Peyer's patch (tissue), 4 donors: Measurements from ENCODE around the gene MKNK1. TPM values are rescaled to one million over a fixed set of nuclear protein-coding genes. Genes with fewer than 3 reads are reported as not detected.

Source experiments
- DNase-seq, 3 donors: peaks; one replicate each; pipeline ENCODE4 v3.0.0-alpha.2; 2017 to 2019
- H3K27ac ChIP-seq, 4 donors: fragments of 200-600 bp; sonication (generic); one replicate each; pipeline ENCODE4 v1.5.1; 2016 to 2019
- H3K27me3 ChIP-seq, 2 donors: fragments of 200-600 bp; sonication (generic); one replicate each; pipeline ENCODE4 v1.5.1; 2019
- H3K36me3 ChIP-seq, 3 donors: fragments of 200-600 bp; sonication (generic); one replicate each; pipeline ENCODE4 v1.5.1; 2016 to 2019
- H3K4me1 ChIP-seq, 4 donors: fragments of 200-600 bp; sonication (generic); one replicate each; pipeline ENCODE4 v1.5.1; 2016 to 2019
- H3K4me3 ChIP-seq, 4 donors: fragments of 200-600 bp; sonication (generic); 1 replicate in 3 of 4; 2 replicates in 1 of 4; pipeline ENCODE4 v1.5.1; 2016 to 2019; ENCODE audit warnings: mild to moderate bottlenecking in 1 of 4
- H3K9me3 ChIP-seq, 4 donors: fragments of 200-600 bp; sonication (generic); one replicate each; pipeline ENCODE4 v1.5.1; 2016 to 2019; ENCODE audit warnings: mild to moderate bottlenecking in 1 of 4
- CTCF ChIP-seq, 6 experiments: fragments of 450-650 bp in 4 of 6; fragments of 200-600 bp in 2 of 6; sonication (generic) in 1 of 6; IDR thresholded peaks; one replicate each; pipeline ENCODE4 v1.5.1; 2017 to 2019; ENCODE audit warnings: antibody characterized with exemption in 6 of 6, mild to moderate bottlenecking in 3 of 6, moderate library complexity in 1 of 6
- POLR2A ChIP-seq, 2 donors: fragments of 450-650 bp; IDR thresholded peaks; one replicate each; pipeline ENCODE4 v1.5.1; 2017; ENCODE audit warnings: antibody characterized with exemption in 2 of 2, mild to moderate bottlenecking in 2 of 2, moderate library complexity in 2 of 2
- total RNA-seq, 4 donors: library from RNA; depleted of rRNA; stranded (reverse); fragments of >200 nt; gene quantifications; one replicate each; pipeline ENCODE4 v1.1.0, GENCODE V29; 2016

MKNK1 gene
- total RNA-seq, 4 donors from 2014 or later = 51.3 to 134 (median 94.2) TPM

- peaks cover 0 to under 1% of the 10 kb centered on the region in 2 donors for H3K27me3 ChIP-seq
- H3K4me1 ChIP-seq = peaks cover 0 to 6% (median 2%) of the 10 kb centered on the region in 4 donors
- no peak for TF ChIP-seq CTCF (IDR thresholded peaks at IDR 0.05)
- no peak for TF ChIP-seq POLR2A (IDR thresholded peaks at IDR 0.05)
- H3K27ac ChIP-seq = no peak overlapping the region
- no peaks in the 10 kb centered on the region for H3K9me3 ChIP-seq
- H3K4me3 ChIP-seq = no peak overlapping the region
- peak in 1 of 3 donors; percentile 56 for DNase-seq
- H3K36me3 ChIP-seq = no peaks in the 10 kb centered on the region
Observed at GRCh38 chr1:46538147-46538546, 65.9 kb downstream of the MKNK1 start.

DNA sequence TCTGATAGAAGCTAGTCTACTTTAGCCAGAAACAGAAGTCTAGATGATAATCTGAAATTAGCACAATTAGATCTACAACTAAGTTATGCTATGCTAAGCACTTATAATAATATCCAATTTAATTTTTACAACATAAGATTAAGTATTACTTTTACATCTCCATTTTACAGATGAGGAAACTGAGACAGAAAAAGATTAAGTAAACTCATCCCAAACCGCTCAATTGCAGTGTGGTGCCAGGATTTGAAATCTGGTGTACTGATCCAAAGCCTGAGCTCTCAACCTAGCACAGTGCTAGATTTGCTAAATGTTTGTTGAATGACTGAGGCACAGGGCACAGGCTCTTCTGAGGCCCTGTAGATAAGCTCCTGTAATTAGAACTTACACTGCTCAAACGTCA lies 66.4 kb downstream of the MKNK1 start:
- Histone ChIP-seq H3K36me3 (no peaks in the 10 kb centered on the region), H3K27ac (no peak overlapping the region), H3K4me3 (no peak overlapping the region), H3K4me1 (peaks cover 0 to 10% (median 4%) of the 10 kb centered on the region in 4 donors), H3K9me3 (no peaks in the 10 kb centered on the region), H3K27me3 (no peaks in the 10 kb centered on the region)
- no peak for DNase-seq
- TF ChIP-seq CTCF (IDR thresholded peaks at IDR 0.05) = no peak
- no peak for TF ChIP-seq POLR2A (IDR thresholded peaks at IDR 0.05)

DNA sequence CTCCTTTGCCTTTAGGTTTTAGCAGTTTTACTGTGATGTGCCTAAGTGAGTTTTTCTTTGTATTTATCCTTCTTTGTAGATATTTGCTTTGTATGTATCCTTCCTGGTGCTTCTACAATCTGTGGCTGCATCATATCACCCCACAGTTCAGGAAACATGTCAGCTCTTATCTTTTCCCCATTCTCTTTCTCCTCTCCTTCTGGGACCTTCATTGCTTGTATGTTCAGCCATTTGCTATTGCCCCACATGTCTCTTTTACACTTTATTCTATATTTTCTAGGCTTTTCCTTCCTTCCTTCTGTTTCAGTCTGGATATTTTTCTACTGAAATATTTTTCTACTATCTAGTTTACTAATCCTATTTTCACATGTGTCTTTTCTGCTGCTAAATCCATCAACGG lies 67.5 kb downstream of the MKNK1 start:
- H3K4me1 ChIP-seq = peaks cover 0 to 10% (median 5%) of the 10 kb centered on the region in 4 donors
- TF ChIP-seq POLR2A (IDR thresholded peaks at IDR 0.05) (no peak), CTCF (IDR thresholded peaks at IDR 0.05) (no peak)
- no peaks in the 10 kb centered on the region for H3K27me3 ChIP-seq
- H3K36me3 ChIP-seq = no peaks in the 10 kb centered on the region
- no peak for DNase-seq
- no peak overlapping the region for H3K4me3 ChIP-seq
- H3K9me3 ChIP-seq = no peaks in the 10 kb centered on the region
- H3K27ac ChIP-seq = no peak overlapping the region

GRCh38 chr1:46535063-46535462 lies 69.0 kb downstream of the MKNK1 start:
- TF ChIP-seq POLR2A (IDR thresholded peaks at IDR 0.05) (no peak), CTCF (IDR thresholded peaks at IDR 0.05) (peak in 3 of 6 experiments; percentile 37 to 44 (median 40))
- Histone ChIP-seq H3K9me3 (no peaks in the 10 kb centered on the region), H3K4me3 (no peak overlapping the region), H3K36me3 (no peaks in the 10 kb centered on the region), H3K27me3 (no peaks in the 10 kb centered on the region), H3K4me1 (peaks cover 0 to 10% (median 5%) of the 10 kb centered on the region in 4 donors), H3K27ac (no peak overlapping the region)
- peak in 1 of 3 donors; percentile 69 for DNase-seq

DNA sequence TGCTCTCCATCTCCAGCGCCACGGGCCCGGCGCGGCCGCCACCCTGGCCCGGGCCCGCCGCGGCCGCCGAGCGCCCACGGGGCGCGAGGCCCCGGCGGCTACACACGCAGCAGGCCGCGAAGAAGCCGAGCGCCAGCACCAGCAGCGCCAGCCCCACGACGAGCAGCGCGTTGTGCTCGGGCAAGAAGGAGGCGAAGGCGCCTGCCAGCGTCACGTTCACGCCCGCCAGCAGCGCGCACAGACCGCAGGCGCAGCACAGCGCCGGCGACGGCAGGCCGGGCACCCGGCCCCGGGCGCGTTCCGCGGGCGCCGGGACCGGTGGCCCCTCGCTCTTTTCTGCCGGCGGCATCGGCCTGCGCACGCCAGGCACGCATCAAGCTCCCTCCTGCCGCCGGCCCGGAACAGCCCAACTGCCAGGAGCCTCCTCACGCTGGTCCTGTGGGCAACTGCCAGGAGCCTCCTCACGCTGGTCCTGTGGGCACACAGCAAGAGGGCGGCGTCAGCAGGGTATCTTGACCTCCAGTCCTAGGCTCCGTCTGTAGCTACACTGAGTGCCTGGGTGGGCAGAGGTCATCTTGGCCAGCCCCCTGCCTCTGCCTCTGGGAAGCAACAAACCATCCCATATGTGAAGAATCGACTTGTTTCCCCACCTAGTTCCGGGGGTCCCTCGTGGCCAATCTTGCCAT lies 70.7 kb downstream of the MKNK1 start:
- Histone ChIP-seq H3K36me3 (no peaks in the 10 kb centered on the region), H3K4me1 (peaks cover 0 to 10% (median 5%) of the 10 kb centered on the region in 4 donors), H3K27me3 (no peaks in the 10 kb centered on the region), H3K4me3 (peak overlapping the region; percentile 15 to 50 (median 46)), H3K9me3 (no peaks in the 10 kb centered on the region), H3K27ac (peak overlapping the region in 3 of 4 donors; percentile 9 to 57 (median 43))
- TF ChIP-seq POLR2A (IDR thresholded peaks at IDR 0.05) = no peak
- TF ChIP-seq CTCF (IDR thresholded peaks at IDR 0.05) = no peak
- DNase-seq = peak in 1 of 3 donors; percentile 59
